CD4-positive, alpha-beta T cell treated with Interleukin-15 for 4 hours (primary cell): ENCODE results near the gene PGD.
"Not testable (repeated sequence)": the region's sequence is repeated elsewhere in the genome, so short reads cannot be mapped to it uniquely, and the experiment has no call there.

Experiments used
- DNase-seq: peaks from one replicate; pipeline ENCODE4 v3.0.0-alpha.2; 2020; ENCODE audit warnings: low spot score

PGD gene

GRCh38 chr1:10399444-10399941 is 629 bp downstream of the PGD start:
- DNase-seq, result no peak

DNA sequence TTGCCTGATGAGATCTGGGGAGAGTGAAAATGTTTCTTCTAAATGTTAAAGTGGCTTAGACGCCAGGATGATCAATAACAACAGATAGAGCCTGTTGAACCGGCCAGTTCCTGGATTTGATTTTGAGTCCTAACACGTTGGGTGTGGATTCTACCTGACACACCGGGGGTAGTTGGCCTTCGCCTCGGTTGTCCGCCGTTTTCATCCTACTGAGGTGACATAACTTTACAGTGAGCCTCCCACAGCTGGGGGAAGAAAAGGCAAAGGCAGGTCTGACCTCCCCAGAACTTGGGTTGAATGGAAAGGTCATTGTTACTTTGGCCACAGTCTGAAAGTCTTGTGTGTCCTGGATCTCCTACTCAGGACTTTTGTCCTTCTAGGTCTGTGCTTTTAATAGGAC is 1.1 kb downstream of the PGD start:
- DNase-seq, result no peak

- DNase-seq, result no peak
These were observed 2.4 kb downstream of the PGD start for GRCh38 chr1:10401281-10401680.

GRCh38 chr1:10402729-10403274 is 3.9 kb downstream of the PGD start:
- DNase-seq, result no peak

DNA sequence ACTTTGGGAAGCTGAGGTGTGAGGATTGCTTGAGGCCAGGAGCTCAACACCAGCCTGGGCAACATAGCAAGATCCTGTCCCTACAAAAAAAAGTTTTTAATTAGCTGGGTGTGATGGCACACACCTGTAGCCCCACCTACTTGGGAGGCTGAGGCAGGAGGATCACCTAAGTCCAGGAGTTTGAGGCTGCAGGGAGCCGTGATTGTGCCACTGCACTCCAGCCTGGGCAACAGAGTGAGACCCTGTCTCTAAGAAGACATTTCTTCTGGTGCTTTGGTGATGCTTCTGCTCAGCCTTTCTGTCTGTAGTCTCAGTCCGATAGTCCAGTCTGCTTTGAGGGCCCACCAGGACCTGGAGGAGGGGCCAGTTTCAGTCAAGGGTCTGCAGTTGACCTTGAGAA is 8.3 kb downstream of the PGD start:
- DNase-seq, result no peak

GRCh38 chr1:10415211-10415930 is 16.5 kb downstream of the PGD start:
- no peak for DNase-seq

DNA sequence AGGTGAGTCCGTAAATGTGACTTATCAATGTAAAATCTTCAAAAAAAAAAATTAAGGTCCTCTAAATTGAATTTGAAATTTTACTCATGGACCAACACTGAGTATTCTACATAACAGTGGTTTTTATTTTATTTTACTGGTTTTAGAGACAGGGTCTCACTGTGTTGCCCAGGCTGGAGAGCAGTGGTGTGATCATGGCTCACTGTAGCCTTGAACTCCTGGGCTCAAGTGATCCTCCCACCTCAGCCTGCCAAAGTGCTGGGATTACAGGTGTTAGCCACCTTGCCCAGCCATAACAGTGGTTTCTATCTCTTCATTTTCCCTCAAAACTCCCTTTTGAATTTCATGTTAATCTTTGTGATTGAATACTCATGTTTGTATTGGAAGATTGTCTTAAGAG is 17.1 kb downstream of the PGD start:
- DNase-seq, result not testable (repeated sequence)

DNA sequence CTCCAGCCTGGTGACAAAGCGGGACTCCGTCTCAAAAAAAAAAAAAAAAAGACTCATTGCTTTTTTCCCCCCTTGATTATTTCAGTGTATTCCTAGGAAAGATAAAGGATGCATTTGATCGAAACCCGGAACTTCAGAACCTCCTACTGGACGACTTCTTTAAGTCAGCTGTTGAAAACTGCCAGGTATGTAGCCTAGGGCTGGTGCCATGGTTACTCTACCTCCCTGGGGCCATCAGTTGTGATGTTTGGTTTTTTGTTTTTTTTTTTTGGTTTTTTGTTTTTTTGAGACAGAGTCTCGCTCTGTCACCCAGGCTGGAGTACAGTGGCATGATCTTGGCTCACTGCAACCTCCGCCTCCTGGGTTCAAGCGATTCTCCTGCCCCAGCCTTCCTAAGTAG is 19.9 kb downstream of the PGD start:
- not testable (repeated sequence) for DNase-seq

- no peak for DNase-seq
These were observed 20.5 kb downstream of the PGD start for GRCh38 chr1:10419351-10419750.

- no peak for DNase-seq
These were observed 22.8 kb downstream of the PGD start for GRCh38 chr1:10421637-10422036.

DNA sequence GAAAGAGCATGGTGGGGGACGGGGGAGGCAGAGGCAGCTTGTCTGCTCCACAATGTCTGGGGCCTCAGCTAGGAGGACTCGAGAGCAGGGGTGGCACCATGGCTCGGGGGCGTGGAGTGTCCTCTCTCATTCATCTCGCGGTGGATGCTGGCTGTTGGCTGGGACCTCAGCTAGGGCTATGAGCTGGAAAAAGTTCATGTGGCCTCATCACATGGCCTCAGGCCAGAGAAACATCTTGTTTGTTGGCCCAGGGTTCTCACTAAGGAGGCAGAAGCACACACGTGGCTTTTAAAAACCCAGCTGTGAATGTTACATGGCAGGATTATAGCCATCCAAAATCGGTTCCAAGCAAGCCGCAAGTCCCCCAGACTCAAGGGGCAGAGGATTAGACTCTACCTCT is 25.2 kb downstream of the PGD start:
- no peak for DNase-seq

DNA sequence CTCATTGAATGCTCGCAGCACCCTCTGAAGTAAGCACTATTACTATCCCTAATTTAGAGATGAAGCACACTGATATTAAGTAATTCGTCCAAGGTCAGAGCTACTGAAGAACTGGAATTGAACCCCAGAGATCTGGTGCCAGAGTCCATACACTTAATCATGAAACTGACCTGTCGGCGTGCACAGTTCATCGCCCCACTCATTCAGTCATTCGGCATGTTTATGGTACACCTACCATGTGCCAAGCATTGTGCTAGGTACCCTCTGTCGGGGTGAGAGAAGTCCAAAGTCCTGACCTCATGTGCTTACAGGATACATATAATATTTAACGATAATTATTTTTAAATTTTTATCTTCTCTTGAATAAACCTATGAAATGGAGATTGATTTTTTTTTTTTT is 25.8 kb downstream of the PGD start:
- no peak for DNase-seq

DNA sequence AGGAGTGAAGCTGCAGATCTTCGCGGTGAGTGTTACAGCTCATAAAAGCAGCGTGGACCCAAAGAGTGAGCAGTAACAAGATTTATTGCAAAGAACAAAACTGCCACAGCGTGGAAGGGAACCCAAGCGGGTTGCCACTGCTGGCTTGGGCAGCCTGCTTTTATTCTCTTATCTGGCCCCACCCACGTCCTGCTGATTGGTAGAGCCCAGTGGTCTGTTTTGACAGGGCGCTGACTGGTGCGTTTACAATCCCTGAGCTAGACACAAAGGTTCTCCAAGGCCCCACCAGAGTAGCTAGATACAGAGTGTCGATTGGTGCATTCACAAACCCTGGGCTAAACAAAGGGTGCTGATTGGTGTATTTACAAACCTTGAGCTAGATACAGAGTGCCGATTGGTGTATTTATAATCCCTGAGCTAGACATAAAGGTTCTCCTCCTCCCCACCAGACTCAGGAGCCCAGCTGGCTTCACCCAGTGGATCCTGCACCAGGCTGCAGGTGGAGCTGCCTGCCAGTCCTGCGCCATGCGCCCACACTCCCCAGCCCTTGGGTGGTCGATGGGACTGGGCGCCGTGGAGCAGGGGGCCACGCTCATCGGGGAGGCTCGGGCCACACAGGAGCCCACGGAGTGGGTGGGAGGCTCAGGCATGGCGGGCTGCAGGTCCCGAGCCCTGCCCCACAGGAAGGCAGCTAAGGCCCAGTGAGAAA is 27.1 kb downstream of the PGD start:
- DNase-seq, result not testable (repeated sequence)

DNA sequence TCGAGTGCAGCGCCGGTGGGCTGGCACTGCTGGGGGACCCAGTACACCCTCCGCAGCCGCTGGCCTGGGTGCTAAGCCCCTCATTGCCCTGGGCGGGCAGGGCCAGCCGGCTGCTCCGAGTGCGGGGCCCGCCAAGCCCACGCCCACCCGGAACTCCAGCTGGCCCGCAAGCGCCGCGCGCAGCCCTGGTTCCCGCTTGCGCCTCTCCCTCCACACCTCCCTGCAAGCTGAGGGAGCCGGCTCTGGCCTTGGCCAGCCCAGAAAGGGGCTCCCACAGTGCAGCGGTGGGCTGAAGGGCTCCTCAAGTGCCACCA is 27.6 kb downstream of the PGD start:
- DNase-seq, result not testable (repeated sequence)

- DNase-seq, result no peak
These were observed 30.1 kb downstream of the PGD start for GRCh38 chr1:10428984-10429383.

DNA sequence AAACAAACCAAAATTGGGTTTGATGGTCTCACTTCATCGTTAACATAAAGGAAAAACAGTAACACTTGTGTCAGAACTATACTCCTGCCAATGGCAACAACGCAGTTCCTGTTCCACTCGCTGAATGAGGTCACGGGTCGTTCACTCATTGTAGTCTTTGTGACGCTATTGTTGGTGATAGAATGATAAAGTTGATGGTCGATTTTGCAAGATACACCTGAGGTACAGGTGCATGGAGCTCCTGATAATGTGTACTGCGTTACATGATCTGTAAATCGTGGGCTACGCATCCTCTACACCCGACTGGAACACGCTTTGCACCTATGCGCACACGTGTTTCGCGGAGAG is 31.0 kb downstream of the PGD start:
- DNase-seq, result peak; percentile 12

DNA sequence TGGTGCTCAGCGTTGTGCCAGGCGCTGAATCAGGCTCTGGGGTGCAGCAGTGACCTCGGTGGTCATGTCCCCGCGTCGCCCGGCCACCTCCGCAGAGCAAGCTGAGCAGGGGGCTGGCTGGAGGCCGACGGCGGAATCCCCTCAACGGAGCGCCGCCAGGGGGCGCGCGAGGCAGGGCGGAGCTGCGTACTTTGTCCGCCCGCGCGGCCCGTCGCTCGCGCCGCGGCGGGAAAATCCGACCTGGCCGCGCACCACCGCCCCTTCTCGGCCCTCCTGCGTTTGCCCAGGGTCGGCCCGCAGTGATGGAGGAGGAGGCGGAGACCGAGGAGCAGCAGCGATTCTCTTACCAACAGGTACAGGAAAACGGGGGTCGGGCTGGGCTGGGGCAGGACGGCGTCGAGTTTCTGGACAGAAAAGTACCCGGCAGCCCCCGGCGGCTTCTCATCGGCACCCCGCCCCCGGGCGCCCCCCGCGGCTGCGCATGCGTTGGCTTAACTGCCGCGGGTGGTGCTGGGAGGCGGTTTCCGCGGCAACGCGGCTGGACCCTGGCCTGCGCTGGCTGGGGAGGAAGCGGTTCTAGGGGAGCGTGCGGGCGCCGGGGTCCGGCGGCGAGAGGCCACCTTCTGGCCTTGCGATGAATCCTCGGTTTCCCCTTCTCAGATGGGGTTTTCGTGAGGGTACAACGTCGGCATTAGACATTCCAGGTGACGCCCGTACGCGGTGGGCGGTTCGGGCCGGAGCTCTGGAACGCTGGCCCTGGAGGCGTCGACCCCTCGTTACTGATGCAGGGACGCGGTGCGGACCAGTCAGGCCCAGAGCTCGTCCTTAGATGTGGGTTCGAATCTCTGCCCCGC is 31.6 kb downstream of the PGD start, which contains the start of gene CENPS:
TSS of gene CENPS (plus strand) at position 218 of the 854 bp plus-strand sequence. CDS start at position 303, 85 bp downstream.
- peak; percentile 92 for DNase-seq

DNA sequence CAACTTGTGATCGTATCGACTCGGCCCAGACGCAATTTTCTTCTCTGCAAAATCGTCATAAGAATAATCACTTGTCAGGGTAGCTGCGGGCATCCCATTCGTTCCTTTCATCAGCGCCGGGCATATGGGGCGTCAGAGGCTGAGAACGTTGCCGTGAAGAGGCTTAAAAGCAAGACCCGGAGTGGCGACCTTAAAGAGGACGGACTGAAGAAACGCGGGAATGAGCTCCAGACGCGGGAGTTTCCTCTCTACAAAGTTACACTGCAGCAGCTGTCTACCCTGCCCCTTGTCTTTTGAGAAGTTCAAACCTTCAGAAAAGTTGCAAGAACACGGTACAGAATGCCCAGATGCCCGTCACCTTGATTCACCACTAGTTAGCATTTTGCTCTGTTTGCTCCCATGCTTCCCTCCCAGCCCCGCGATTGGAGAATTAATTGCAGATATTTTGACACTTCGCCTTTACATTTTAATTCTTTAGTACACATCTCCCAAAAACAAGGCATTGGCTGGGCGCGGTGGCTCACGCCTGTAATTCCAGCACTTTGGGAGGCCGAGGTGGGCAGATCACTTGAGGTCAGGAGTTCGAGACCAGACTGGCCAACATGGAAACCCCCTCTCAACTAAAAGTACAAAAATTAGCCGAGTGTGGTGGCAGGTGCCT is 32.3 kb downstream of the PGD start:
- DNase-seq, result peak; percentile 4

DNA sequence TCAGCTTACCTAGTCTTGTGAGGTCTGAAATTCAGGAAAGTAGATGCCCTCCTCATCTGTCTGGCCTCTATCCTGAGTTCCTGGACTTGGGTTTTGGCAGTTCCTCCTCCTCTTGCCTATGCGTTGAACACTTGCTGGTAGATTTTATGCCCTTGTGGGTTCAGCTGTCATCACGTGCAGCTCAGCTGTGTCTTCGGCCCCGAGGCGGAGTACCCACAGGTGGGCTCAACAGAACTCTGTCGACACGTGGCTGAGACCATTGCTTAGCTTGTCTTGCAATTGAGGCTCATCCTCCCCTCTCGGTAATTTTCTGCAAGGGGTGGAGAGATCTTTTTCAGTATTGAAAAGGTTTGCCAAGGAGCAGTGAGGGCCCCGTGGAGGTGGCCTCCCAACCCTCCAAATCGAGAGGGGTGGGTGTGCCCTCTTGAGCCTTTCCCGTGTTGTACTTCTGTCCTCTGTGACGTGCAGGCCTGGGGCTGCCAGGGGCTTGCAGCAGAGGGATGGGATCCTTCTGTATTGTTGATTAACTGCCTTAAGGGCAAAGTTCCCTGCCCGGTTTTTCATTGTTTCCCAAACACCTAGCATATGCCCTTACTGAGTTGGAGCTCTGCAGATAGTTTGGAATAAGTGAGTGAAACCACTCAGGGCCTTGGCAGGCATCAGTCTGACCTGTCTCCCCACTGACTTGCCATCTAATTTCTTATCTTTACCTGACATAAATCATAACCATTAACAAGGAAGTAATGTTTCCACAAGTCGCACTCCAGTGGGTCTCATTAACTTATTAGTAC is 34.2 kb downstream of the PGD start:
- no peak for DNase-seq

DNA sequence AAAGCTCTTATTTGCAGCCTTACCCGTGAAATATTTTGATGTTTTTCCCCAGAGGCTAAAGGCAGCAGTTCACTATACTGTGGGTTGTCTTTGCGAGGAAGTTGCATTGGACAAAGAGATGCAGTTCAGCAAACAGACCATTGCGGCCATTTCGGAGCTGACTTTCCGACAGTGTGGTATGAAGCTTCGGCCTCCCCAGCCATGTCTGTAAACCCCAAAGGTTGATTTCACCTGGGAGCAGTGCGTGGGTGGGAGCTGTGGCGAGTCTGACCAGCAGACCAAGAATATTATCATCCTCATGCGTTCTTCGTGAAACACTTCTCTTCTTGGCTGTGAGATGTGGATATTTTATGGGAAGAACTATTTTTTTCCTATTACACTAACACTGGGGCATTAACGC is 34.9 kb downstream of the PGD start:
- no peak for DNase-seq

- no peak for DNase-seq
These were observed 35.7 kb downstream of the PGD start for GRCh38 chr1:10434590-10434989.
